ENCODE data around the gene KCNK16. TPM values are rescaled to one million over a fixed set of nuclear protein-coding genes. Genes with fewer than 3 reads are reported as not detected.

The KCNK16 gene
- polyA plus RNA-seq, 3 donors, result not detected

DNA sequence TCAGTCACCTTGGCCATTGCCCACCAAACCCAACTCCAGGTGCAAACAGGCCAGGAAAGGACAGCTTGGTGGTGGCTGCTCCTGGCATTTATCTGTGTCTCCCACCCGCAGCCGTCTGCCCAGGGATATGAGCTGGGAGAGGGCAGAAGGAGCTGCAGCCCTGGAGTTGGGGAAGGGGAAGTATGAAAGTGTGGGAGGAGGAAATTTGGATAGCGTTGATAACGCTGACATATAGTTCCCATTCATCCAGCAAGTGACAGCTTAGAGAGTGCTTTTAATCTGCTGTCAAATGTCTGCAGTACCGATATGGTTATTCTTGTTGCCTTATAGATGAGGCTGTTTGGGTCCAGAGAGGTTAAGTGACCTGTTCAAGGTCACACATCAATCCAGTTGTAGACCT lies 741 bp downstream of the KCNK16 start:
- Histone ChIP-seq H3K9me3 (replicated peaks in 1 of 2; ENCODE audit: control insufficient read depth in 1 of 2, insufficient read depth in 1 of 2, low read length in 2 of 2) (no peaks in the 10 kb centered on the region), H3K36me3 (replicated peaks in 1 of 2; ENCODE audit: control insufficient read depth in 1 of 2, insufficient read depth in 2 of 2, low read length in 2 of 2) (no peaks in the 10 kb centered on the region), H3K4me3 (replicated peaks in 1 of 3; ENCODE audit: low read depth in 2 of 3, low read length in 3 of 3) (no peak overlapping the region), H3K4me2 (replicated peaks; ENCODE audit: extremely low read depth, low read length, poor library complexity, severe bottlenecking) (no peak overlapping the region), H4K20me1 (ENCODE audit: insufficient read depth, low read length) (no peaks in the 10 kb centered on the region), H3K4me1 (ENCODE audit: control insufficient read depth in 1 of 2, insufficient read depth in 2 of 2, low read length in 2 of 2) (no peaks in the 10 kb centered on the region), H2AFZ (ENCODE audit: insufficient read depth, low read depth, low read length, poor library complexity, severe bottlenecking) (no peak overlapping the region), H3K9ac (ENCODE audit: insufficient read depth, low read length, poor library complexity, severe bottlenecking) (no peak overlapping the region), H3K27ac (ENCODE audit: low read depth in 1 of 2, low read length in 2 of 2) (no peak overlapping the region), H3K27me3 (ENCODE audit: control insufficient read depth in 2 of 2, insufficient read depth in 2 of 2, low read length in 2 of 2) (no peaks in the 10 kb centered on the region), H3K79me2 (ENCODE audit: insufficient read depth, low read length) (no peaks in the 10 kb centered on the region)
- Mint-ChIP-seq H3K9me3 (peaks cover 0 to 3% (median 0%) of the 10 kb centered on the region in 7 donors), H3K36me3 (no peaks in the 10 kb centered on the region), H3K27ac (no peak overlapping the region), H3K4me3 (no peak overlapping the region), H3K4me1 (peaks cover 6% of the 10 kb centered on the region), H3K27me3 (ENCODE audit: low read depth in 3 of 3) (peaks cover 11 to 30% (median 24%) of the 10 kb centered on the region in 3 donors)
- 4% methylated on average over 5 of the region's 5 CpGs for WGBS (ENCODE audit: insufficient coverage)
- no peak for DNase-seq
- intact Hi-C loops (cut with micrococcal nuclease), result no loop called here
- no peak for TF ChIP-seq CTCF (IDR thresholded peaks at IDR 0.05)

- H3K27me3 Mint-ChIP-seq (ENCODE audit: low read depth in 3 of 3), result peaks cover 16 to 42% (median 36%) of the 10 kb centered on the region in 3 donors
- Histone ChIP-seq H3K9ac (ENCODE audit: insufficient read depth, low read length, poor library complexity, severe bottlenecking) (no peak overlapping the region), H2AFZ (ENCODE audit: insufficient read depth, low read depth, low read length, poor library complexity, severe bottlenecking) (no peak overlapping the region), H3K4me3 (replicated peaks in 1 of 3; ENCODE audit: low read depth in 2 of 3, low read length in 3 of 3) (no peak overlapping the region), H3K27me3 (ENCODE audit: control insufficient read depth in 2 of 2, insufficient read depth in 2 of 2, low read length in 2 of 2) (peaks cover 0 to 8% of the 10 kb centered on the region in 2 donors), H3K9me3 (replicated peaks in 1 of 2; ENCODE audit: control insufficient read depth in 1 of 2, insufficient read depth in 1 of 2, low read length in 2 of 2) (no peaks in the 10 kb centered on the region), H3K79me2 (ENCODE audit: insufficient read depth, low read length) (no peaks in the 10 kb centered on the region), H3K4me2 (replicated peaks; ENCODE audit: extremely low read depth, low read length, poor library complexity, severe bottlenecking) (no peak overlapping the region), H3K27ac (ENCODE audit: low read depth in 1 of 2, low read length in 2 of 2) (no peak overlapping the region), H4K20me1 (ENCODE audit: insufficient read depth, low read length) (no peaks in the 10 kb centered on the region), H3K36me3 (replicated peaks in 1 of 2; ENCODE audit: control insufficient read depth in 1 of 2, insufficient read depth in 2 of 2, low read length in 2 of 2) (no peaks in the 10 kb centered on the region), H3K4me1 (ENCODE audit: control insufficient read depth in 1 of 2, insufficient read depth in 2 of 2, low read length in 2 of 2) (no peaks in the 10 kb centered on the region)
- peaks cover 0 to 5% (median 0%) of the 10 kb centered on the region in 7 donors for H3K9me3 Mint-ChIP-seq
- no peak for DNase-seq
- WGBS (ENCODE audit: insufficient coverage), result 40% methylated on average over 6 of the region's 10 CpGs
- no peaks in the 10 kb centered on the region for H3K36me3 Mint-ChIP-seq
- intact Hi-C loops (cut with micrococcal nuclease), result no loop called here
- peaks cover 6% of the 10 kb centered on the region for H3K4me1 Mint-ChIP-seq
- H3K27ac Mint-ChIP-seq, result no peak overlapping the region
- TF ChIP-seq CTCF (IDR thresholded peaks at IDR 0.05), result no peak
- H3K4me3 Mint-ChIP-seq, result no peak overlapping the region
Measured at GRCh38 chr6:39320363-39320984, 2.0 kb downstream of the KCNK16 start.
